ENCODE measurements around the gene PDYN.

Gene PDYN

DNA sequence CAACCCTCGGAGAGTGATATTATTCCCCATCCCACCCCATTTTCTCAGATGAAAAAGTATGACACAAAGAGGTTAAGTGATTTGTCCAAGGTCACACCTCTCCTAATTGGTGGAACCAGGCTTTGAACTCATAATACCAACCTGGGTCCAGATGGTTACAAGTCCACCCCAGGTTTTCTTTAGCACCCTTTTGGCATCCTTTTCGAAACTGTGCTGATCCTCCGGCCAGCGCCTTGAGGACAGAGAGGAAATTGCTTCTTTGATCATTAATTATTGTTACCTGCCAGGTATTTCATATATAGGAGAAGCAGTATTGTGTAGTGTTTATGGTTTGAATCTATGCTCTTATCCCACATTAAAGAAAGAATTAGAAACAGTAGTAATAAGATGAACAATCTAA is 29.3 kb upstream of the PDYN start:
- H4K12ac ChIP-seq (ENCODE audit: low read depth, low read length) = no peak overlapping the region
- no peak overlapping the region for H2BK5ac ChIP-seq (ENCODE audit: low read depth, low read length, poor library complexity)
- H3K36me3 ChIP-seq (ENCODE audit: control insufficient read depth in 1 of 2, insufficient read depth in 2 of 2, low read length in 2 of 2) = no peaks in the 10 kb centered on the region
- no peaks in the 10 kb centered on the region for H3K27me3 ChIP-seq (ENCODE audit: insufficient read depth, low read length)
- H4K91ac ChIP-seq (ENCODE audit: low read depth, low read length) = no peak overlapping the region
- no peak overlapping the region for H3K4ac ChIP-seq (ENCODE audit: low read depth, low read length)
- DNase-seq = no peak
- no peak overlapping the region for H2AFZ ChIP-seq (ENCODE audit: insufficient read depth, low read length, poor library complexity)
- no peaks in the 10 kb centered on the region for H3K79me1 ChIP-seq (ENCODE audit: low read length)
- H3K79me2 ChIP-seq (ENCODE audit: control insufficient read depth, insufficient read depth, low read length, poor library complexity) = no peaks in the 10 kb centered on the region
- no peak overlapping the region for H2AK5ac ChIP-seq (ENCODE audit: low read length)
- no peaks in the 10 kb centered on the region for H3K4me1 ChIP-seq (ENCODE audit: control insufficient read depth in 1 of 2, insufficient read depth in 2 of 2, low read length in 2 of 2)
- no peak overlapping the region for H3K4me2 ChIP-seq (ENCODE audit: low read length)
- no peak overlapping the region for H3K4me3 ChIP-seq (ENCODE audit: low read depth, low read length)
- no peak overlapping the region for H2BK120ac ChIP-seq (ENCODE audit: insufficient read depth, low read length, poor library complexity)
- H3K14ac ChIP-seq (ENCODE audit: low read length) = no peak overlapping the region
- H3K27ac ChIP-seq (ENCODE audit: low read depth, low read length) = no peak overlapping the region
- no peak overlapping the region for H3K18ac ChIP-seq (ENCODE audit: low read length)
- H3K9ac ChIP-seq (ENCODE audit: low read length) = no peak overlapping the region
- no peak overlapping the region for H2BK12ac ChIP-seq (ENCODE audit: low read length)
- no CpG with 5 or more reads among the region's 4 CpGs for WGBS (ENCODE audit: extremely low coverage, insufficient coverage, insufficient read length)
- H3K23ac ChIP-seq (ENCODE audit: low read length) = no peak overlapping the region
- no peak overlapping the region for H4K8ac ChIP-seq (ENCODE audit: low read depth, low read length)
- H3K9me3 ChIP-seq (ENCODE audit: insufficient read depth, low read depth, low read length) = peaks cover 2% of the 10 kb centered on the region

DNA sequence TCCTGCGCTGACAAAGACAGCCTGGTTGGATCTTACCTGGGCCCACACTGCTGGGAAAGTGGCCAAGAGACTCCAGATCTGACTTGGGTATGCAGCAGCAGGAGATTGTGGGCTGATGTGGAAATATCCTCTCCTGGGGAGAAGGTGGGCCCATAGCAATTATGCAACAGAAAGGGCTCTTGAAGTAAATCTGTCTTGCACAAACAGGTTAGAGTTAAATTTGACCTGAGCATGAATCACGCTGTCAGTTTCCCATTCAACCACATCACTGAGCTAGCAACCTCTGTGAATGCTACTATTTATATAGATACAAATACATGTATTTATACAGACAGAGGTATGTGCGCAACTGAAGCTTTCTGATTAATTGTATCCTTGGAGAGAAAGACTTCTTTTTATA is 28.3 kb upstream of the PDYN start:
- no CpG with 5 or more reads among the region's 3 CpGs for WGBS (ENCODE audit: extremely low coverage, insufficient coverage, insufficient read length)
- Histone ChIP-seq H3K4me2 (ENCODE audit: low read length) (no peak overlapping the region), H3K4me1 (ENCODE audit: control insufficient read depth in 1 of 2, insufficient read depth in 2 of 2, low read length in 2 of 2) (no peaks in the 10 kb centered on the region), H3K14ac (ENCODE audit: low read length) (no peak overlapping the region), H2AK5ac (ENCODE audit: low read length) (no peak overlapping the region), H2AFZ (ENCODE audit: insufficient read depth, low read length, poor library complexity) (no peak overlapping the region), H3K18ac (ENCODE audit: low read length) (no peak overlapping the region), H3K4ac (ENCODE audit: low read depth, low read length) (no peak overlapping the region), H3K79me2 (ENCODE audit: control insufficient read depth, insufficient read depth, low read length, poor library complexity) (no peaks in the 10 kb centered on the region), H4K91ac (ENCODE audit: low read depth, low read length) (no peak overlapping the region), H3K27ac (ENCODE audit: low read depth, low read length) (no peak overlapping the region), H4K12ac (ENCODE audit: low read depth, low read length) (no peak overlapping the region), H3K36me3 (ENCODE audit: control insufficient read depth in 1 of 2, insufficient read depth in 2 of 2, low read length in 2 of 2) (no peaks in the 10 kb centered on the region), H4K8ac (ENCODE audit: low read depth, low read length) (no peak overlapping the region), H3K79me1 (ENCODE audit: low read length) (no peaks in the 10 kb centered on the region), H3K4me3 (ENCODE audit: low read depth, low read length) (no peak overlapping the region), H3K23ac (ENCODE audit: low read length) (no peak overlapping the region), H3K9ac (ENCODE audit: low read length) (no peak overlapping the region), H3K27me3 (ENCODE audit: insufficient read depth, low read length) (no peaks in the 10 kb centered on the region), H2BK12ac (ENCODE audit: low read length) (no peak overlapping the region), H3K9me3 (ENCODE audit: insufficient read depth, low read depth, low read length) (peaks cover 2% of the 10 kb centered on the region), H2BK120ac (ENCODE audit: insufficient read depth, low read length, poor library complexity) (no peak overlapping the region), H2BK5ac (ENCODE audit: low read depth, low read length, poor library complexity) (no peak overlapping the region)
- no peak for DNase-seq

DNA sequence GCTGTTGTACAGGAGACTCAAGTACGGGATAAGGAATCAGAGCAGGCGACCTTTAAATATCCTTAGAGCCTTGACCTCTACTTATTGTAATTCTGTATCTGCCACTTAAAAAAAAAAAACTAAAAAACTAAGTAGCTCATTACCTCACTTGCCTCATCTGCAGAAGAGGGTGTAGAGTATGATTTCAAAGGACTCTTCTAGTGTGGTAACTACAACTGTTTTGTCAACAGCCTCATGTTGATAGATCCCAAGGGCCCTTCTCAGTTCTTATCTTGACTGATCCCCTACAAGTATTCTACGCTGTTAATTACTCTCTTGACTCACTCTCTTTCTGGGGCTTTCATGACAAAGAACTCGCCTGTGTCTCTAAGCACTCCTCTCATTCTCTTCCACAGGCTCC is 16.7 kb upstream of the PDYN start:
- no peak overlapping the region for H2BK5ac ChIP-seq (ENCODE audit: low read depth, low read length, poor library complexity)
- H3K9ac ChIP-seq (ENCODE audit: low read length) = no peak overlapping the region
- H3K79me1 ChIP-seq (ENCODE audit: low read length) = no peaks in the 10 kb centered on the region
- no peaks in the 10 kb centered on the region for H3K9me3 ChIP-seq (ENCODE audit: insufficient read depth, low read depth, low read length)
- H3K4me3 ChIP-seq (ENCODE audit: low read depth, low read length) = no peak overlapping the region
- no CpG with 5 or more reads among the region's 4 CpGs for WGBS (ENCODE audit: extremely low coverage, insufficient coverage, insufficient read length)
- no peak overlapping the region for H3K4ac ChIP-seq (ENCODE audit: low read depth, low read length)
- H2BK120ac ChIP-seq (ENCODE audit: insufficient read depth, low read length, poor library complexity) = no peak overlapping the region
- H3K36me3 ChIP-seq (ENCODE audit: control insufficient read depth in 1 of 2, insufficient read depth in 2 of 2, low read length in 2 of 2) = no peaks in the 10 kb centered on the region
- H4K91ac ChIP-seq (ENCODE audit: low read depth, low read length) = no peak overlapping the region
- no peak overlapping the region for H4K8ac ChIP-seq (ENCODE audit: low read depth, low read length)
- no peak overlapping the region for H3K4me2 ChIP-seq (ENCODE audit: low read length)
- H3K4me1 ChIP-seq (ENCODE audit: control insufficient read depth in 1 of 2, insufficient read depth in 2 of 2, low read length in 2 of 2) = no peaks in the 10 kb centered on the region
- H3K18ac ChIP-seq (ENCODE audit: low read length) = no peak overlapping the region
- H2AFZ ChIP-seq (ENCODE audit: insufficient read depth, low read length, poor library complexity) = no peak overlapping the region
- H3K27ac ChIP-seq (ENCODE audit: low read depth, low read length) = no peak overlapping the region
- no peaks in the 10 kb centered on the region for H3K27me3 ChIP-seq (ENCODE audit: insufficient read depth, low read length)
- H2BK12ac ChIP-seq (ENCODE audit: low read length) = no peak overlapping the region
- H3K79me2 ChIP-seq (ENCODE audit: control insufficient read depth, insufficient read depth, low read length, poor library complexity) = no peaks in the 10 kb centered on the region
- no peak for DNase-seq
- no peak overlapping the region for H3K14ac ChIP-seq (ENCODE audit: low read length)
- H2AK5ac ChIP-seq (ENCODE audit: low read length) = no peak overlapping the region
- no peak overlapping the region for H3K23ac ChIP-seq (ENCODE audit: low read length)
- H4K12ac ChIP-seq (ENCODE audit: low read depth, low read length) = no peak overlapping the region

GRCh38 chr20:2006452-2007361 is 12.8 kb upstream of the PDYN start:
- no peak overlapping the region for H3K4me2 ChIP-seq (ENCODE audit: low read length)
- no peak overlapping the region for H4K91ac ChIP-seq (ENCODE audit: low read depth, low read length)
- H3K18ac ChIP-seq (ENCODE audit: low read length) = no peak overlapping the region
- H2BK120ac ChIP-seq (ENCODE audit: insufficient read depth, low read length, poor library complexity) = no peak overlapping the region
- H3K9me3 ChIP-seq (ENCODE audit: insufficient read depth, low read depth, low read length) = no peaks in the 10 kb centered on the region
- H3K36me3 ChIP-seq (ENCODE audit: control insufficient read depth in 1 of 2, insufficient read depth in 2 of 2, low read length in 2 of 2) = no peaks in the 10 kb centered on the region
- H3K79me2 ChIP-seq (ENCODE audit: control insufficient read depth, insufficient read depth, low read length, poor library complexity) = no peaks in the 10 kb centered on the region
- H2BK12ac ChIP-seq (ENCODE audit: low read length) = no peak overlapping the region
- H3K9ac ChIP-seq (ENCODE audit: low read length) = no peak overlapping the region
- H4K12ac ChIP-seq (ENCODE audit: low read depth, low read length) = no peak overlapping the region
- no peaks in the 10 kb centered on the region for H3K27me3 ChIP-seq (ENCODE audit: insufficient read depth, low read length)
- WGBS (ENCODE audit: extremely low coverage, insufficient coverage, insufficient read length) = no CpG with 5 or more reads among the region's 20 CpGs
- no peak overlapping the region for H4K8ac ChIP-seq (ENCODE audit: low read depth, low read length)
- H2AFZ ChIP-seq (ENCODE audit: insufficient read depth, low read length, poor library complexity) = no peak overlapping the region
- no peak overlapping the region for H3K4ac ChIP-seq (ENCODE audit: low read depth, low read length)
- no peak overlapping the region for H3K27ac ChIP-seq (ENCODE audit: low read depth, low read length)
- H3K14ac ChIP-seq (ENCODE audit: low read length) = no peak overlapping the region
- no peak overlapping the region for H3K23ac ChIP-seq (ENCODE audit: low read length)
- H3K4me1 ChIP-seq (ENCODE audit: control insufficient read depth in 1 of 2, insufficient read depth in 2 of 2, low read length in 2 of 2) = no peaks in the 10 kb centered on the region
- H3K79me1 ChIP-seq (ENCODE audit: low read length) = no peaks in the 10 kb centered on the region
- no peak overlapping the region for H3K4me3 ChIP-seq (ENCODE audit: low read depth, low read length)
- peak; percentile 85 to 88 for DNase-seq
- H2BK5ac ChIP-seq (ENCODE audit: low read depth, low read length, poor library complexity) = no peak overlapping the region
- no peak overlapping the region for H2AK5ac ChIP-seq (ENCODE audit: low read length)

All from trophoblast cell (in vitro differentiated cells and primary cell).